Activated CD4-positive, CD25-positive, alpha-beta regulatory T cell (primary cell): ENCODE measurements around the gene ZNF418.
"Not testable (repeated sequence)": the region's sequence is repeated elsewhere in the genome, so short reads cannot be mapped to it uniquely, and the experiment has no call there.

Experiments
- DNase-seq, 4 experiments: peaks; one replicate each; lab custom pipeline; 2025; lab: John Stamatoyannopoulos, UW

The ZNF418 gene

GRCh38 chr19:57888560-57889231, 46.5 kb downstream of the ZNF418 start, which contains the start of gene ZNF814:
Gene ZNF814 (minus strand): TSS chr19:57889037. CDS start chr19:57888802, 235 bp downstream.
- peak; percentile 40 to 68 (median 58) for DNase-seq

GRCh38 chr19:57888107-57888559, 47.1 kb downstream of the ZNF418 start:
- DNase-seq, result no peak

GRCh38 chr19:57887195-57887941, 47.8 kb downstream of the ZNF418 start:
- DNase-seq, result no peak

DNA sequence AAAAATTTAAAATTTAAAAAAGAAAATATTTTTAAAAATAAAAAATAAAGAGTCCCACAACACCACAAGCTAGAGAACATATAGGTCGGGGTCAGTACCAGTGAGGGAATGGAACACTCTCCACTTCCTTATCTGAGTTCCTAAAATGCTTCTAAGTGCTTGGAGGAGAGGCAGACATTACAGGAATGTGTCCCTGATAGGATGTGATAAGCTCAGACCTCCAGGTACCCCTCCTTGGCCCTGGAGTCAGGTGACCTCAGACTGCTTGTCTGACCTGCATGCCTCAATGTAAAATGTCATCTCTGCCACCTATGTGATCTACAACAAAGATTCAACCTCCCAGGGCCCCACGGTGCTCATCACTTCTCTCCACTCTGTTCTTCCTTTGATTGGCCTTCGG, 49.2 kb downstream of the ZNF418 start:
- DNase-seq, result no peak

GRCh38 chr19:57873883-57874799, 61.1 kb downstream of the ZNF418 start:
- not testable (repeated sequence) for DNase-seq

DNA sequence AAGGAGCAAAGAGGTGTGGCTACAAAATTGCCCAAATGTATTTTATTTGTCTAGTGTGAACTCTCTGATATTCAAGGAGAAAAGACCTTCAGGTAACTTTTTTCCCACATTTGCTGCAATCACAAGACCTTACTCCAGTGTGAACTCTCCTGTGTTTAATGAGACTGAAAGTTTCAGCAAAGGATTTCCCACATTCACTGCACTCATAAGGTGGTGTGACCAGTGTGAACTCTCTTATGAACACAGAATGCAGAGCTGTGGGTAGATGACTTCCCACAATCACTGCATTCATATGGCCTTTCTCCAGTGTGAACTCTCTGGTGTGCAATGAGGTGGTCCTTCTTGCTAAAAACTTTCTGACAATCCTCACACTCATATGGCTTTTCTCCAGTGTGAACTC, 62.8 kb downstream of the ZNF418 start:
- DNase-seq, result no peak
